Measurements from ENCODE around the gene CYTH4.

DNA sequence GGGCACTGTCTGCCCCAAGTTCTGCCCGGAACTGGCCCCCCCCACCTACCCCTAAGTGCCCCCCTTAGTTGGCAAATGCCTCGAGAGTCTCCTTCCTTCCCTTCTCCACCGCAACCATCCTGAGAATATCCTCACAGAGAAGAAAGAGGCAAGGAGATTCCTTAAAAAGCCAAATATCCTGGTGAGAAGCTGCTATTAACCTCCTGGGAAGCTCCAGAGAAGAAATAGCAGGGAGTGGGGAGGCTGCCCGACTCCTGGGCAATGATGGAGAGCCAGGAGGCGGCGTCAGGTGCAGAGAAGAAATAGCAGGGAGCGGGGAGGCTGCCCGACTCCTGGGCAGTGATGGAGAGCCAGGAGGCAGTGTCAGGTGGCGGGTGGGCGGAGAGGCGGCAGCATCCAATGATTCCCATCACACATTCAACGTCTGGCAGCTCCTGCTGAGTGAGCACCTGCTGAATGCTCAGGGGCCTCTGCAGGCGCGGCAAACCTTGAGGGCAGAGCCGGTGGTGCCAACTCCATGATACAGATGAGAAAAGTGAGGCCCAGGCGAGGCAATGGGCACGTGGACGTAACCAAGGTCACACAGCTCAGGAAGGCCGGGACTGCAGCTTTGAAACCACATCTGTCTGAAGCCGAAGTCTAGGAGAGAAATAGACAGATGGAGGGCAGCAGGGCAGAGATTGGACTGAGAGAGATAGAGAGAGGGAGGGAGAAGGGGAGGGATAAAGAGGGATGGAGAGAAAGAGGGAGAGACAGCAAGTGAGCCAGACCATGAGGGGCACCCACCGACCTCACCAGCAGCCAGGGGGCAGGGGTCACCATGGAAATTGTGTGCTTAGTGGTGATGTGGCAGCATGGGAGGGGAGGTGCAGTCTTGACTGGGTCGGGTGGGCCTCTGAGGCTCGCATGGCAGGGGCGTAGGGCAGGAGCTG, 58.3 kb downstream of the CYTH4 start:
- TF ChIP-seq CTCF (IDR thresholded peaks at IDR 0.05), result no peak
- TF ChIP-seq POLR2A (IDR thresholded peaks at IDR 0.05), result no peak

All from uterus (tissue), 2 donors.